ENCODE data around the gene JMJD1C. TPM values are rescaled to one million over a fixed set of nuclear protein-coding genes. Genes with fewer than 3 reads are reported as not detected.

The JMJD1C gene
- total RNA-seq, 2 experiments from 2014 or later, result 99.2 to 118 TPM

DNA sequence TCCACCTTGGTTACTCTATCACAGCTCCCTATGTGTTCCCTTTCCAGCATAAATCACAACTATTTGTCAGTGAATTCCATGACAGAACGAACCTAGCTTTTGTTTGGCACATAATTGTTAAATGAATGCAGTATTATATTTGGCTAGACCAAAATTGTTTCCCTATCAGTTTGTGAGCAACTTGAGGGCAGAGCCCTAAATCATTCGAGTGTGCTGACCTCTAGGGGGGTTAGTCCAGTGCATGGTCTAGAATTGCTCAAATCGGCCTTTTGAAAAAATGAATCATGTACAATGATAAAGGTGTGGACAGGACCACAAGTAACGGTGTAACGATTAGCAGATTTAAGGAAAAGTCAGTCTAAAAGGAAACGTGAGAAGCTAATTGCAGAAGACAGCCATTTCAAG, 333.1 kb downstream of the JMJD1C start:
- no peak for DNase-seq (ENCODE audit: low spot score)
- ChIA-PET POLR2A (interaction anchor here (0.5 to 6.5 kb wide), 11 partner anchors 9 to 673 kb away, joined by 3 to 33 read pairs (median 3); partner anchors contain the start of gene ADO), CTCF (ENCODE audit: unreplicated experiment) (interaction anchor here (0.6 to 1.1 kb wide), 2 partner anchors 369 to 570 kb away, joined by 3 to 4 read pairs; no protein-coding TSS in a partner anchor)
- H3K4me1 ChIP-seq (ENCODE audit: insufficient read depth, low read length, poor library complexity, severe bottlenecking), result peaks cover 22% of the 10 kb centered on the region
- H3K79me2 ChIP-seq (ENCODE audit: insufficient read depth, low read depth, low read length), result peaks cover 40% of the 10 kb centered on the region
- H3K9me3 ChIP-seq (ENCODE audit: low read length), result peaks cover 12% of the 10 kb centered on the region; the same call in 1 of the 2 replicates
- no peaks in the 10 kb centered on the region for H3K9me2 ChIP-seq (ENCODE audit: insufficient read depth, low read length)
- intact Hi-C loops (cut with micrococcal nuclease; ENCODE audit: unreplicated experiment), result loop anchor here (5.0 kb wide), 2 partner anchors 325 to 1230 kb away; partner anchors contain the start of gene ARID5B
- peak overlapping the region; percentile 25; the same call in 1 of the 2 replicates for H3K4me2 ChIP-seq (ENCODE audit: low read length)
- H4K20me1 ChIP-seq (ENCODE audit: insufficient read depth, low read length), result peaks cover 8% of the 10 kb centered on the region
- peak overlapping the region; percentile 33 for H3K4me3 ChIP-seq (ENCODE audit: low read depth, low read length, poor library complexity, severe bottlenecking)
- TF ChIP-seq CTCF (conservative IDR thresholded peaks at IDR 0.05; ENCODE audit: low read length) (peak; percentile 25; the same call in 1 of the 2 replicates), EZH2phosphoT487 (IDR thresholded peaks at IDR 0.05; ENCODE audit: borderline replicate concordance, low read depth, low read length) (no peak)
- no TSS peak for BruUV-seq (replicated peaks)
- no peak overlapping the region for H3K27ac ChIP-seq (ENCODE audit: low read depth, low read length, poor library complexity, severe bottlenecking)
- H3K36me3 ChIP-seq (ENCODE audit: insufficient read depth, low read length), result peaks cover 10% of the 10 kb centered on the region; the same call in 1 of the 2 replicates
- H2AFZ ChIP-seq (ENCODE audit: low read length), result peak overlapping the region; percentile 95

GRCh38 chr10:63129888-63130287, 335.9 kb downstream of the JMJD1C start:
- Histone ChIP-seq H4K20me1 (ENCODE audit: insufficient read depth, low read length) (peaks cover 8% of the 10 kb centered on the region; the same call in 1 of the 2 replicates), H3K36me3 (ENCODE audit: insufficient read depth, low read length) (no peaks in the 10 kb centered on the region), H3K27ac (ENCODE audit: low read depth, low read length, poor library complexity, severe bottlenecking) (no peak overlapping the region), H3K4me3 (ENCODE audit: low read depth, low read length, poor library complexity, severe bottlenecking) (no peak overlapping the region), H3K4me2 (ENCODE audit: low read length) (no peak overlapping the region), H3K9me3 (ENCODE audit: low read length) (peaks cover 12% of the 10 kb centered on the region; the same call in 1 of the 2 replicates), H3K9me2 (ENCODE audit: insufficient read depth, low read length) (no peaks in the 10 kb centered on the region), H3K79me2 (ENCODE audit: insufficient read depth, low read depth, low read length) (peaks cover 13% of the 10 kb centered on the region), H3K4me1 (ENCODE audit: insufficient read depth, low read length, poor library complexity, severe bottlenecking) (peaks cover 12% of the 10 kb centered on the region), H2AFZ (ENCODE audit: low read length) (no peak overlapping the region)
- intact Hi-C loops (cut with micrococcal nuclease; ENCODE audit: unreplicated experiment), result loop anchor here (5.0 kb wide), 2 partner anchors 323 to 1228 kb away; partner anchors contain the start of gene ARID5B
- TF ChIP-seq EZH2phosphoT487 (IDR thresholded peaks at IDR 0.05; ENCODE audit: borderline replicate concordance, low read depth, low read length) (no peak), CTCF (conservative IDR thresholded peaks at IDR 0.05; ENCODE audit: low read length) (no peak)
- BruUV-seq (replicated peaks), result no TSS peak
- CTCF ChIA-PET (ENCODE audit: unreplicated experiment), result no interaction called here
- DNase-seq (ENCODE audit: low spot score), result no peak
- POLR2A ChIA-PET, result interaction anchor here (0.6 to 0.7 kb wide), 2 partner anchors 30 to 106 kb away, joined by 3 read pairs; no protein-coding TSS in a partner anchor

GRCh38 chr10:63128443-63128842, 337.3 kb downstream of the JMJD1C start:
- Histone ChIP-seq H3K27ac (ENCODE audit: low read depth, low read length, poor library complexity, severe bottlenecking) (no peak overlapping the region), H3K4me2 (ENCODE audit: low read length) (no peak overlapping the region), H4K20me1 (ENCODE audit: insufficient read depth, low read length) (no peaks in the 10 kb centered on the region), H3K4me3 (ENCODE audit: low read depth, low read length, poor library complexity, severe bottlenecking) (no peak overlapping the region), H2AFZ (ENCODE audit: low read length) (no peak overlapping the region), H3K36me3 (ENCODE audit: insufficient read depth, low read length) (no peaks in the 10 kb centered on the region), H3K4me1 (ENCODE audit: insufficient read depth, low read length, poor library complexity, severe bottlenecking) (peaks cover 6% of the 10 kb centered on the region), H3K79me2 (ENCODE audit: insufficient read depth, low read depth, low read length) (no peaks in the 10 kb centered on the region; the same call in 1 of the 2 replicates), H3K9me2 (ENCODE audit: insufficient read depth, low read length) (no peaks in the 10 kb centered on the region), H3K9me3 (ENCODE audit: low read length) (peaks cover 12% of the 10 kb centered on the region; the same call in 1 of the 2 replicates)
- TF ChIP-seq CTCF (conservative IDR thresholded peaks at IDR 0.05; ENCODE audit: low read length) (no peak), EZH2phosphoT487 (IDR thresholded peaks at IDR 0.05; ENCODE audit: borderline replicate concordance, low read depth, low read length) (no peak)
- DNase-seq (ENCODE audit: low spot score), result no peak
- intact Hi-C loops (cut with micrococcal nuclease; ENCODE audit: unreplicated experiment), result no loop called here
- no TSS peak for BruUV-seq (replicated peaks)
- CTCF ChIA-PET (ENCODE audit: unreplicated experiment), result no interaction called here
- POLR2A ChIA-PET, result interaction anchor here (0.7 kb wide), 2 partner anchors 573 to 832 kb away, joined by 5 read pairs; no protein-coding TSS in a partner anchor
